ENCODE measurements around the gene CDH1.

Gene CDH1

DNA sequence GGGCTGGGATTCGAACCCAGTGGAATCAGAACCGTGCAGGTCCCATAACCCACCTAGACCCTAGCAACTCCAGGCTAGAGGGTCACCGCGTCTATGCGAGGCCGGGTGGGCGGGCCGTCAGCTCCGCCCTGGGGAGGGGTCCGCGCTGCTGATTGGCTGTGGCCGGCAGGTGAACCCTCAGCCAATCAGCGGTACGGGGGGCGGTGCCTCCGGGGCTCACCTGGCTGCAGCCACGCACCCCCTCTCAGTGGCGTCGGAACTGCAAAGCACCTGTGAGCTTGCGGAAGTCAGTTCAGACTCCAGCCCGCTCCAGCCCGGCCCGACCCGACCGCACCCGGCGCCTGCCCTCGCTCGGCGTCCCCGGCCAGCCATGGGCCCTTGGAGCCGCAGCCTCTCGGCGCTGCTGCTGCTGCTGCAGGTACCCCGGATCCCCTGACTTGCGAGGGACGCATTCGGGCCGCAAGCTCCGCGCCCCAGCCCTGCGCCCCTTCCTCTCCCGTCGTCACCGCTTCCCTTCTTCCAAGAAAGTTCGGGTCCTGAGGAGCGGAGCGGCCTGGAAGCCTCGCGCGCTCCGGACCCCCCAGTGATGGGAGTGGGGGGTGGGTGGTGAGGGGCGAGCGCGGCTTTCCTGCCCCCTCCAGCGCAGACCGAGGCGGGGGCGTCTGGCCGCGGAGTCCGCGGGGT, at the start of gene CDH1:
Gene CDH1 (plus strand): TSS at position 247 of the 684 bp plus-strand sequence. CDS start 124 bp downstream, at position 371.
- TF ChIP-seq, protein P1, sequence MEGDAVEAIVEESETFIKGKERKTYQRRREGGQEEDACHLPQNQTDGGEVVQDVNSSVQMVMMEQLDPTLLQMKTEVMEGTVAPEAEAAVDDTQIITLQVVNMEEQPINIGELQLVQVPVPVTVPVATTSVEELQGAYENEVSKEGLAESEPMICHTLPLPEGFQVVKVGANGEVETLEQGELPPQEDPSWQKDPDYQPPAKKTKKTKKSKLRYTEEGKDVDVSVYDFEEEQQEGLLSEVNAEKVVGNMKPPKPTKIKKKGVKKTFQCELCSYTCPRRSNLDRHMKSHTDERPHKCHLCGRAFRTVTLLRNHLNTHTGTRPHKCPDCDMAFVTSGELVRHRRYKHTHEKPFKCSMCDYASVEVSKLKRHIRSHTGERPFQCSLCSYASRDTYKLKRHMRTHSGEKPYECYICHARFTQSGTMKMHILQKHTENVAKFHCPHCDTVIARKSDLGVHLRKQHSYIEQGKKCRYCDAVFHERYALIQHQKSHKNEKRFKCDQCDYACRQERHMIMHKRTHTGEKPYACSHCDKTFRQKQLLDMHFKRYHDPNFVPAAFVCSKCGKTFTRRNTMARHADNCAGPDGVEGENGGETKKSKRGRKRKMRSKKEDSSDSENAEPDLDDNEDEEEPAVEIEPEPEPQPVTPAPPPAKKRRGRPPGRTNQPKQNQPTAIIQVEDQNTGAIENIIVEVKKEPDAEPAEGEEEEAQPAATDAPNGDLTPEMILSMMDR (conservative IDR thresholded peaks at IDR 0.05; ENCODE audit: low read depth), result no peak
- ChIA-PET CTCF (interaction anchor here (0.8 to 1.6 kb wide), 4 partner anchors 63 to 208 kb away, joined by 3 to 10 read pairs (median 4); no protein-coding TSS in a partner anchor), POLR2A (ENCODE audit: low non-redundant PET) (interaction anchor here (0.6 to 1.3 kb wide), 6 partner anchors 9 to 147 kb away, joined by 3 to 10 read pairs (median 4); no protein-coding TSS in a partner anchor)
- peak within 1 kb of the TSS; percentile 32 for H3K27ac ChIP-seq
- peak; percentile 99 for DNase-seq (ENCODE audit: low spot score)

DNA sequence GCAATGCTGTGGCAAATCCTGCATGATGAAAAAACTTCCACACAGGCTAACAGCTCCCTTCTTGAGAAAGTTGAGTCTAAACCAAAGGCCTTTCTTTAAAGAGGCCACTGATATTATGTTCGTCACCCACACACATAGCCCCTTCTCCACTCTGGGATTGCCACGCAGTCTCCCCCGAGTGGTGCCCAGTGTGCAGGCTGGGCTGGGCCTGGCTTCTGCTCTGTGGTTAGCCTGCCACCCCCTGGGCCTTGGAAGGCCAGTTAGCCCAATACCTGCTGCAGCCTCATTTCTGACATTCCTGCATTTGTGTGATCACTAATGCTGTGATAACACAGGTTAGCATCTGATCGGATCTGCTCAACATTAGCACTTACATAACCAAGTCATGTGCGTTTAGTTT, 47.2 kb upstream of the CDH1 start:
- no peak for DNase-seq (ENCODE audit: low spot score)
- TF ChIP-seq, protein P1 (conservative IDR thresholded peaks at IDR 0.05; ENCODE audit: low read depth), result no peak
- ChIA-PET POLR2A (ENCODE audit: low non-redundant PET) (interaction anchor here (0.7 kb wide), 1 partner anchor 50 kb away, joined by 4 read pairs; no protein-coding TSS in a partner anchor), CTCF (interaction anchor here (0.7 kb wide), 1 partner anchor 11 kb away, joined by 5 read pairs; no protein-coding TSS in a partner anchor)
- H3K27ac ChIP-seq, result 0 out of 2 replicates have a peak overlapping the region, but pooled peaks have one; percentile 5

DNA sequence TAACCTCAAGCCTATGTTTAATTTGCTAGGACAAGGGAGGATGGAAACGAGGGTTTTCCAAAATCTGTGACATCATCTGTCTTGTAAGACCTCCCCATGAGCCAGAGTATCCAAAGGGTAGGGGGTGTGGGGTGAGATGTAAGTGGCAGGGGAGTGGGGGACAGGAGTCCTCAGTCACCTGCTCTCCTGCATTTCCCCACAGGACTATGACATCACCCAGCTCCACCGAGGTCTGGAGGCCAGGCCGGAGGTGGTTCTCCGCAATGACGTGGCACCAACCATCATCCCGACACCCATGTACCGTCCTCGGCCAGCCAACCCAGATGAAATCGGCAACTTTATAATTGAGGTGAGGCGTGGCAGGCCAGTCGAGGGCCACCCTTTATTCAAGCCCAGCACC, 41.5 kb upstream of the CDH1 start:
- no peak for DNase-seq (ENCODE audit: low spot score)
- H3K27ac ChIP-seq, result no peak overlapping the region
- CTCF ChIA-PET, result interaction anchor here (0.6 to 0.7 kb wide), 2 partner anchors 8 to 32 kb away, joined by 3 to 6 read pairs; no protein-coding TSS in a partner anchor
- POLR2A ChIA-PET (ENCODE audit: low non-redundant PET), result no interaction called here
- TF ChIP-seq, protein P1 (conservative IDR thresholded peaks at IDR 0.05; ENCODE audit: low read depth), result no peak

DNA sequence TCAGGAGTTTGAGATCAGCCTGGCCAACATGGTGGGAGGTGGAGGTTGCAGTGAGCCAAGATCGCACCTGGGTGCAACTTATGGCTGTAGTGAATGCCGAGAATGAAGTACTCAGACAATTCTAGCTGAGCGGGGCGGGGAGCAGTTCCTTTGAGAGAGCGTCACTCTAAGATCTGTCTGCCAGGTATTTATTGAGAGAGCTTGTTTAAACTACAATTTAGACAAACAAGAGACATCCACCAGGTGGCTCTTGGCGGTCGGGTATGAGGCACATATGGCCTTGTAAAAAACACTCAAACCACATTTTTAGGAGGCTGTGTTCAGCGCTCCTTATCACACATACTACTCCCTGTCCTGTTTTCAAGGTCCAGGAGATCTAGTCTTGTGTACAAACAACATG, 40.6 kb upstream of the CDH1 start:
- no peak for DNase-seq (ENCODE audit: low spot score)
- POLR2A ChIA-PET (ENCODE audit: low non-redundant PET), result no interaction called here
- TF ChIP-seq, protein P1 (conservative IDR thresholded peaks at IDR 0.05; ENCODE audit: low read depth), result no peak
- CTCF ChIA-PET, result interaction anchor here (0.6 to 0.7 kb wide), 2 partner anchors 33 to 416 kb away, joined by 5 to 6 read pairs; no protein-coding TSS in a partner anchor
- H3K27ac ChIP-seq, result no peak overlapping the region

DNA sequence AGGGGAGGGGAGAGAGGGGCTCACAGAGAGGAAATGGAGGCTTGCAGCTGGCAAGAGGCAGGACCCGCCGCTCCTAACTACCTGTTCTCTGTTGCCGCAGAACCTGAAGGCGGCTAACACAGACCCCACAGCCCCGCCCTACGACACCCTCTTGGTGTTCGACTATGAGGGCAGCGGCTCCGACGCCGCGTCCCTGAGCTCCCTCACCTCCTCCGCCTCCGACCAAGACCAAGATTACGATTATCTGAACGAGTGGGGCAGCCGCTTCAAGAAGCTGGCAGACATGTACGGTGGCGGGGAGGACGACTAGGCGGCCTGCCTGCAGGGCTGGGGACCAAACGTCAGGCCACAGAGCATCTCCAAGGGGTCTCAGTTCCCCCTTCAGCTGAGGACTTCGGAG, 39.0 kb upstream of the CDH1 start:
- TF ChIP-seq, protein P1 (conservative IDR thresholded peaks at IDR 0.05; ENCODE audit: low read depth), result no peak
- H3K27ac ChIP-seq, result peak overlapping the region; percentile 16
- POLR2A ChIA-PET (ENCODE audit: low non-redundant PET), result interaction anchor here (0.6 kb wide), 1 partner anchor 66 kb away, joined by 5 read pairs; no protein-coding TSS in a partner anchor
- CTCF ChIA-PET, result interaction anchor here (0.6 to 1.1 kb wide), 2 partner anchors 78 to 108 kb away, joined by 3 to 7 read pairs; no protein-coding TSS in a partner anchor
- no peak for DNase-seq (ENCODE audit: low spot score)

DNA sequence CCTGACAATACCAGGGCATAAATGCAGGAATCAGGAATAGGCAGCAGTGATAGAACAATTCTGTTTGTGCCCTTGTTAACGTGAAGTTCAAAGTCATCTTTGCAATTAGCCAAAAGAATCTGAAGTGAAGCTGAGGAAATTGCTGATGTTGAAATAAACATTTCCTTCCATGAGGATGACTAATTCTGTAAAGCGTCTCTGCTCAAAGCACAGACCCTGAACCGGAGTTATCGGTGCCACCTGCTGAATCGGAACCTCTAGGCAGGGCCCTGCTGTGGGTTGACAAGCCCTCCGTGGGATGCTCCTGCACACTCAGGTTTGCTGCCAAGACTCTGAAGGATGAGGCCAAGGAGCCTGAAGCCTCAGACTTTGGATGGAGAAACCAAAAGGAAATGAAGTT, 37.0 kb upstream of the CDH1 start:
- DNase-seq (ENCODE audit: low spot score), result no peak
- POLR2A ChIA-PET (ENCODE audit: low non-redundant PET), result no interaction called here
- TF ChIP-seq, protein P1 (conservative IDR thresholded peaks at IDR 0.05; ENCODE audit: low read depth), result no peak
- H3K27ac ChIP-seq, result peak overlapping the region; percentile 67
- CTCF ChIA-PET, result interaction anchor here (0.6 to 1.0 kb wide), 2 partner anchors 10 to 109 kb away, joined by 3 to 5 read pairs; no protein-coding TSS in a partner anchor
